A673 (cell line): ENCODE data around the gene COL20A1.

Experiments used
- EZH2 ChIP-seq: fragments of 200-600 bp; sonication (generic); IDR thresholded peaks from 2 replicates; pipeline ENCODE4 v1.6.1; 2017; ENCODE audit warnings: borderline replicate concordance, low read depth, mild to moderate bottlenecking, mixed read lengths, antibody characterized with exemption, low read length; ENCODE audit not compliant: poor library complexity, severe bottlenecking
- TF ChIP-seq, protein P1 (sequence below): fragments of 300-800, 200-600 bp; sonication (generic); conservative IDR thresholded peaks from 2 replicates; pipeline ENCODE4 v1.5.1; 2017; ENCODE audit warnings: low read depth, mild to moderate bottlenecking, antibody characterized with exemption, low read length, moderate library complexity, mixed read lengths

DNA sequence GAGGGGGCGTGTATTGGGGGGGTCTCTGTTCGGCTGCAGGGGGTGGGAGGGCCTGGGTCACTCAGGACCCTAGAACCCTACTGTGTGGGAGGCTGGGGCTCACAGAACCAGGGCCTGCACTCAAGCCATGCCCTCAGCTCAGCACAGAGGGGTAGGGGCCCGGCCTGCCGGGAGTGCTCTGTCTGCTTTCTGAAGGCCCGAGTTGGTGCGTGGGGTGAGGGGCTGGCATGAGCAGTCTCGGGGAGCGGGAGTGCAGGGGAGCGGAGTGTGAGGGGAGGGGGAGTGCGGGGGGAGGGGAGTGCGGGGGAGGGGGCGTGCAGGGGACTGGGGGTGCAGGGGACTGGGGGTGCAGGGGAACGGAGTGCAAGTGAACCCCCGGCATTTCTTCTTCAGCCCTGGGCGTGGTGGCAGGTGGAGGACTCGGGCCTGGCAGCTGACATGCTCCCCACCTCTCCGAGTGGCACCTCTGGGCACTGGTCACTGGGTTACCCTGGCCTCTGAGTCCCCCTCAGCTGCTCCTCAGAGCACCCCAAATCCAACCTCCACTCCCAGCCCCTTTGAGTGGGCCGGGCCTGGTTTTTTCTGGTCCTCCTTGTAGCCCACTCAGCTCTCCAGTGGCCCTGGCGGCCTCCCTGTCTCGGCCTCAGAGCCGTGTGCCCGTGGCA, 1.0 kb downstream of the COL20A1 start:
- TF ChIP-seq, protein P1, sequence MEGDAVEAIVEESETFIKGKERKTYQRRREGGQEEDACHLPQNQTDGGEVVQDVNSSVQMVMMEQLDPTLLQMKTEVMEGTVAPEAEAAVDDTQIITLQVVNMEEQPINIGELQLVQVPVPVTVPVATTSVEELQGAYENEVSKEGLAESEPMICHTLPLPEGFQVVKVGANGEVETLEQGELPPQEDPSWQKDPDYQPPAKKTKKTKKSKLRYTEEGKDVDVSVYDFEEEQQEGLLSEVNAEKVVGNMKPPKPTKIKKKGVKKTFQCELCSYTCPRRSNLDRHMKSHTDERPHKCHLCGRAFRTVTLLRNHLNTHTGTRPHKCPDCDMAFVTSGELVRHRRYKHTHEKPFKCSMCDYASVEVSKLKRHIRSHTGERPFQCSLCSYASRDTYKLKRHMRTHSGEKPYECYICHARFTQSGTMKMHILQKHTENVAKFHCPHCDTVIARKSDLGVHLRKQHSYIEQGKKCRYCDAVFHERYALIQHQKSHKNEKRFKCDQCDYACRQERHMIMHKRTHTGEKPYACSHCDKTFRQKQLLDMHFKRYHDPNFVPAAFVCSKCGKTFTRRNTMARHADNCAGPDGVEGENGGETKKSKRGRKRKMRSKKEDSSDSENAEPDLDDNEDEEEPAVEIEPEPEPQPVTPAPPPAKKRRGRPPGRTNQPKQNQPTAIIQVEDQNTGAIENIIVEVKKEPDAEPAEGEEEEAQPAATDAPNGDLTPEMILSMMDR = no peak
- TF ChIP-seq EZH2 = no peak
